ENCODE results near the gene SCN4A.

SCN4A gene

DNA sequence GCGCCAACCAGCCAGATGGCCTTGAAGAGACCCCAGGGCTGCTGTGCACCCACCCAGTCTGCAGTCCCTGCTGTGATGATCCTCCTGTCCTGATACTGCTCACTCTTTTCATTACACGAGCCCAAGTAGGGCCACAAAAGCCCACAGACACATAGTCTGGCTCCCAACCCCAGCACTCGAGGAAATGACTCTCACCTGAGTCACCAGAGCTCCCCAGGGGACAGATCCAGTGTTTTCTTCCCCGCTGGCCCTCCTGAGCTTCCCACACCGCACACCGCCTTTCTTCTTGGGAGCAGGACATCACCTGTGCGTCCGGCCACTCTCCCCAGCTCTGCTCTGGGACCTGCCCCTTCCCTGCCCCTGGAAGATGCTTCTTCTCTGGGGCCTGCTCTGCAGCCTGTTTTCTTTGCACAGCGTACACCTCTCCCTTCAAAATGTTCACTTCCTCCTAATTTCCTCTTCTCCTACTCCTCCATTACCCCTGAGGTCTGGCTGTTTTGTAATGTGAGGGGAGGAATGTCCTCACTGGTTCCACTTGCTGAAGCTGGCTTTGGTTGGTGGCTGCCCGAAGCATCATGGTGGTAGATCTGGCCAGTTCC is 2.0 kb upstream of the SCN4A start:
- H3K4me1 ChIP-seq (ENCODE audit: control insufficient read depth in 2 of 2, insufficient read depth in 1 of 2, low read depth in 1 of 2, low read length in 2 of 2), result peaks cover 0 to 2% of the 10 kb centered on the region in 2 donors
- no peak overlapping the region for H3K18ac ChIP-seq (ENCODE audit: low read length)
- no peak overlapping the region for H3K27ac ChIP-seq (replicated peaks; ENCODE audit: low read length)
- H2BK5ac ChIP-seq (ENCODE audit: low read length), result no peak overlapping the region
- H3K4me2 ChIP-seq (ENCODE audit: insufficient read depth, low read length, poor library complexity, severe bottlenecking), result no peak overlapping the region
- H2AK5ac ChIP-seq (ENCODE audit: low read depth, low read length), result no peak overlapping the region
- H3K27me3 ChIP-seq (ENCODE audit: control insufficient read depth in 3 of 3, insufficient read depth in 3 of 3, low read depth in 1 of 3, low read length in 3 of 3), result peaks cover 0 to 28% (median 0%) of the 10 kb centered on the region in 3 experiments
- no peak overlapping the region for H3K4me3 ChIP-seq (ENCODE audit: low read length in 2 of 2)
- H3K23ac ChIP-seq (ENCODE audit: low read depth, low read length, poor library complexity), result no peak overlapping the region
- H2AFZ ChIP-seq (ENCODE audit: low read length), result no peak overlapping the region
- peaks cover 0 to 2% of the 10 kb centered on the region in 2 donors for H3K9me3 ChIP-seq (replicated peaks in 1 of 2; ENCODE audit: control insufficient read depth in 2 of 2, insufficient read depth in 1 of 2, low read depth in 1 of 2, low read length in 2 of 2)
- H2BK15ac ChIP-seq (ENCODE audit: low read length), result no peak overlapping the region
- H3K36me3 ChIP-seq (replicated peaks in 1 of 2; ENCODE audit: control insufficient read depth in 2 of 2, insufficient read depth in 2 of 2, low read length in 2 of 2), result peaks cover 0 to 1% of the 10 kb centered on the region in 2 donors
- no peak for DNase-seq (ENCODE audit: low spot score)
- no peak overlapping the region for H4K8ac ChIP-seq (ENCODE audit: low read depth, low read length)
- no peak overlapping the region for H3K4ac ChIP-seq (ENCODE audit: low read length)
- no peak overlapping the region for H2BK12ac ChIP-seq (ENCODE audit: low read length)
- WGBS, 2 donors (ENCODE audit: extremely low coverage in 2 of 2, insufficient read length in 2 of 2, insufficient replicate concordance in 1 of 2), result no CpG with 5 or more reads among the region's 10 CpGs
- no peak overlapping the region for H3K14ac ChIP-seq (ENCODE audit: low read length)
- no peak overlapping the region for H4K91ac ChIP-seq (ENCODE audit: low read depth, low read length, poor library complexity)
- H2BK120ac ChIP-seq (ENCODE audit: low read depth, low read length), result no peak overlapping the region
- H3K9ac ChIP-seq (ENCODE audit: low read depth, low read length, poor library complexity), result no peak overlapping the region
- H3K79me1 ChIP-seq (ENCODE audit: low read depth, low read length), result peaks cover 2% of the 10 kb centered on the region

GRCh38 chr17:63973930-63974593 is 1.3 kb upstream of the SCN4A start:
- Histone ChIP-seq H2AFZ (ENCODE audit: low read length) (no peak overlapping the region), H3K27me3 (ENCODE audit: control insufficient read depth in 3 of 3, insufficient read depth in 3 of 3, low read depth in 1 of 3, low read length in 3 of 3) (peaks cover 0 to 28% (median 0%) of the 10 kb centered on the region in 3 experiments), H2BK15ac (ENCODE audit: low read length) (no peak overlapping the region), H3K9me3 (replicated peaks in 1 of 2; ENCODE audit: control insufficient read depth in 2 of 2, insufficient read depth in 1 of 2, low read depth in 1 of 2, low read length in 2 of 2) (peaks cover 0 to 2% of the 10 kb centered on the region in 2 donors), H4K91ac (ENCODE audit: low read depth, low read length, poor library complexity) (no peak overlapping the region), H3K4ac (ENCODE audit: low read length) (no peak overlapping the region), H3K18ac (ENCODE audit: low read length) (peak overlapping the region; percentile 51), H3K79me1 (ENCODE audit: low read depth, low read length) (peaks cover 2% of the 10 kb centered on the region), H2AK5ac (ENCODE audit: low read depth, low read length) (no peak overlapping the region), H3K4me1 (ENCODE audit: control insufficient read depth in 2 of 2, insufficient read depth in 1 of 2, low read depth in 1 of 2, low read length in 2 of 2) (peaks cover 0 to 2% of the 10 kb centered on the region in 2 donors), H2BK12ac (ENCODE audit: low read length) (peak overlapping the region; percentile 28), H2BK5ac (ENCODE audit: low read length) (no peak overlapping the region), H3K4me3 (ENCODE audit: low read length in 2 of 2) (peak overlapping the region in 1 of 2 donors; percentile 16), H3K4me2 (ENCODE audit: insufficient read depth, low read length, poor library complexity, severe bottlenecking) (no peak overlapping the region), H3K36me3 (replicated peaks in 1 of 2; ENCODE audit: control insufficient read depth in 2 of 2, insufficient read depth in 2 of 2, low read length in 2 of 2) (peaks cover 0 to 1% of the 10 kb centered on the region in 2 donors), H4K8ac (ENCODE audit: low read depth, low read length) (no peak overlapping the region), H3K14ac (ENCODE audit: low read length) (peak overlapping the region; percentile 49), H3K27ac (replicated peaks; ENCODE audit: low read length) (no peak overlapping the region), H3K9ac (ENCODE audit: low read depth, low read length, poor library complexity) (no peak overlapping the region), H3K23ac (ENCODE audit: low read depth, low read length, poor library complexity) (peak overlapping the region; percentile 45), H2BK120ac (ENCODE audit: low read depth, low read length) (no peak overlapping the region)
- no peak for DNase-seq (ENCODE audit: low spot score)
- no CpG with 5 or more reads among the region's 12 CpGs for WGBS, 2 donors (ENCODE audit: extremely low coverage in 2 of 2, insufficient read length in 2 of 2, insufficient replicate concordance in 1 of 2)

DNA sequence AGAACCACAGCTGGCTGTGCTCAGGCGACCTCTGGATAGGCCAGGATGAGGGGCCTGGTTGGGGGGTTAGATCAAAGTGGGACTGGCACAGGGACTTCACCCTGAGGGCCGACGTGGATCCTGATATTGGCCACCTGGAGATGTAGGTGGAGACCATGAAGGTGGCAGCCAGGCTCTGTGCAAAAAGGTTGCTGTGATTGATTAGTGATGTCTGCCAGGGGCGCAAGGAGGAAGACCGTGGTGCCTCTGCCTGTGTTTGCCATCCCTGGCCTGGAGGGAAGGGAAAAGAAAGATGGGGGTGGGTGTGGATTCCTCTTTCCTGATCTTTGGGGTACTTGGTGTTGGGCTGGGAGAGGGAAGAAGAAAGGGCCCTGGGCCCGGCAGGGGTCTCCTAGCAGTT is 529 bp upstream of the SCN4A start:
- H4K8ac ChIP-seq (ENCODE audit: low read depth, low read length), result no peak overlapping the region
- peaks cover 0 to 22% (median 0%) of the 10 kb centered on the region in 3 experiments for H3K27me3 ChIP-seq (ENCODE audit: control insufficient read depth in 3 of 3, insufficient read depth in 3 of 3, low read depth in 1 of 3, low read length in 3 of 3)
- peaks cover 0 to 2% of the 10 kb centered on the region in 2 donors for H3K4me1 ChIP-seq (ENCODE audit: control insufficient read depth in 2 of 2, insufficient read depth in 1 of 2, low read depth in 1 of 2, low read length in 2 of 2)
- H2AFZ ChIP-seq (ENCODE audit: low read length), result no peak overlapping the region
- H2BK12ac ChIP-seq (ENCODE audit: low read length), result no peak overlapping the region
- no peak overlapping the region for H3K4me2 ChIP-seq (ENCODE audit: insufficient read depth, low read length, poor library complexity, severe bottlenecking)
- H3K9ac ChIP-seq (ENCODE audit: low read depth, low read length, poor library complexity), result no peak overlapping the region
- WGBS, 2 donors (ENCODE audit: extremely low coverage in 2 of 2, insufficient read length in 2 of 2, insufficient replicate concordance in 1 of 2), result no CpG with 5 or more reads among the region's 6 CpGs
- no peak overlapping the region for H3K18ac ChIP-seq (ENCODE audit: low read length)
- no peak overlapping the region for H4K91ac ChIP-seq (ENCODE audit: low read depth, low read length, poor library complexity)
- DNase-seq (ENCODE audit: low spot score), result no peak
- no peak overlapping the region for H2BK15ac ChIP-seq (ENCODE audit: low read length)
- peak overlapping the region; percentile 27 for H2AK5ac ChIP-seq (ENCODE audit: low read depth, low read length)
- no peak overlapping the region for H3K4me3 ChIP-seq (ENCODE audit: low read length in 2 of 2)
- H3K23ac ChIP-seq (ENCODE audit: low read depth, low read length, poor library complexity), result no peak overlapping the region
- H3K4ac ChIP-seq (ENCODE audit: low read length), result no peak overlapping the region
- no peak overlapping the region for H2BK5ac ChIP-seq (ENCODE audit: low read length)
- H3K14ac ChIP-seq (ENCODE audit: low read length), result no peak overlapping the region
- peaks cover 2% of the 10 kb centered on the region for H3K79me1 ChIP-seq (ENCODE audit: low read depth, low read length)
- H3K27ac ChIP-seq (replicated peaks; ENCODE audit: low read length), result no peak overlapping the region
- no peak overlapping the region for H2BK120ac ChIP-seq (ENCODE audit: low read depth, low read length)
- H3K36me3 ChIP-seq (replicated peaks in 1 of 2; ENCODE audit: control insufficient read depth in 2 of 2, insufficient read depth in 2 of 2, low read length in 2 of 2), result peaks cover 0 to 1% of the 10 kb centered on the region in 2 donors
- peaks cover 0 to 2% of the 10 kb centered on the region in 2 donors for H3K9me3 ChIP-seq (replicated peaks in 1 of 2; ENCODE audit: control insufficient read depth in 2 of 2, insufficient read depth in 1 of 2, low read depth in 1 of 2, low read length in 2 of 2)

- H2BK120ac ChIP-seq (ENCODE audit: low read depth, low read length), result no peak overlapping the region
- H3K27ac ChIP-seq (replicated peaks; ENCODE audit: low read length), result no peak overlapping the region
- H3K36me3 ChIP-seq (replicated peaks in 1 of 2; ENCODE audit: control insufficient read depth in 2 of 2, insufficient read depth in 2 of 2, low read length in 2 of 2), result peaks cover 0 to 1% of the 10 kb centered on the region in 2 donors
- peaks cover 2% of the 10 kb centered on the region for H3K79me1 ChIP-seq (ENCODE audit: low read depth, low read length)
- no peak overlapping the region for H3K9ac ChIP-seq (ENCODE audit: low read depth, low read length, poor library complexity)
- no peak overlapping the region for H3K4me2 ChIP-seq (ENCODE audit: insufficient read depth, low read length, poor library complexity, severe bottlenecking)
- no peak overlapping the region for H2BK5ac ChIP-seq (ENCODE audit: low read length)
- H3K18ac ChIP-seq (ENCODE audit: low read length), result no peak overlapping the region
- H2AFZ ChIP-seq (ENCODE audit: low read length), result no peak overlapping the region
- no peaks in the 10 kb centered on the region for H3K27me3 ChIP-seq (ENCODE audit: control insufficient read depth in 3 of 3, insufficient read depth in 3 of 3, low read depth in 1 of 3, low read length in 3 of 3)
- no peak overlapping the region for H4K8ac ChIP-seq (ENCODE audit: low read depth, low read length)
- H3K4ac ChIP-seq (ENCODE audit: low read length), result no peak overlapping the region
- H4K91ac ChIP-seq (ENCODE audit: low read depth, low read length, poor library complexity), result no peak overlapping the region
- H3K4me1 ChIP-seq (ENCODE audit: control insufficient read depth in 2 of 2, insufficient read depth in 1 of 2, low read depth in 1 of 2, low read length in 2 of 2), result peaks cover 0 to 1% of the 10 kb centered on the region in 2 donors
- no peak overlapping the region for H3K23ac ChIP-seq (ENCODE audit: low read depth, low read length, poor library complexity)
- H3K9me3 ChIP-seq (replicated peaks in 1 of 2; ENCODE audit: control insufficient read depth in 2 of 2, insufficient read depth in 1 of 2, low read depth in 1 of 2, low read length in 2 of 2), result peaks cover 0 to 2% of the 10 kb centered on the region in 2 donors
- no peak for DNase-seq (ENCODE audit: low spot score)
- WGBS, 2 donors (ENCODE audit: extremely low coverage in 2 of 2, insufficient read length in 2 of 2, insufficient replicate concordance in 1 of 2), result no CpG with 5 or more reads among the region's 10 CpGs
- no peak overlapping the region for H2BK12ac ChIP-seq (ENCODE audit: low read length)
- H2AK5ac ChIP-seq (ENCODE audit: low read depth, low read length), result no peak overlapping the region
- no peak overlapping the region for H2BK15ac ChIP-seq (ENCODE audit: low read length)
- no peak overlapping the region for H3K4me3 ChIP-seq (ENCODE audit: low read length in 2 of 2)
- no peak overlapping the region for H3K14ac ChIP-seq (ENCODE audit: low read length)
These were observed 3.4 kb downstream of the SCN4A start for GRCh38 chr17:63969278-63969677.
